ENCODE measurements around the gene SLC9B1. TPM values are rescaled to one million over a fixed set of nuclear protein-coding genes. Genes with fewer than 3 reads are reported as not detected.

Gene SLC9B1
- total RNA-seq, 3 donors from 2014 or later: 0.44 to 1.6 (median 1.3) TPM

GRCh38 chr4:102862747-102863146, 156.8 kb downstream of the SLC9B1 start:
- no peaks in the 10 kb centered on the region for H3K27me3 ChIP-seq
- H3K36me3 ChIP-seq: no peaks in the 10 kb centered on the region
- peaks cover 9 to 10% of the 10 kb centered on the region in 2 donors for H3K9me3 ChIP-seq
- no peak overlapping the region for H3K4me3 ChIP-seq
- intact Hi-C loops (cut with DNase I; ENCODE audit: low total_unique reads): no loop called here
- no peaks in the 10 kb centered on the region for H3K4me1 ChIP-seq
- H3K27ac ChIP-seq: no peak overlapping the region
- DNase-seq (ENCODE audit: low spot score in 2 of 2): no peak
- TF ChIP-seq POLR2A (IDR thresholded peaks at IDR 0.05) (no peak), CTCF (IDR thresholded peaks at IDR 0.05) (no peak), POLR2AphosphoS5 (IDR thresholded peaks at IDR 0.05) (no peak)

- TF ChIP-seq POLR2AphosphoS5 (IDR thresholded peaks at IDR 0.05) (no peak), POLR2A (IDR thresholded peaks at IDR 0.05) (no peak), CTCF (IDR thresholded peaks at IDR 0.05) (no peak)
- no peaks in the 10 kb centered on the region for H3K4me1 ChIP-seq
- no peaks in the 10 kb centered on the region for H3K27me3 ChIP-seq
- intact Hi-C loops (cut with DNase I; ENCODE audit: low total_unique reads): no loop called here
- H3K4me3 ChIP-seq: no peak overlapping the region
- DNase-seq (ENCODE audit: low spot score in 2 of 2): no peak
- H3K27ac ChIP-seq: no peak overlapping the region
- peaks cover 9 to 10% of the 10 kb centered on the region in 2 donors for H3K9me3 ChIP-seq
- H3K36me3 ChIP-seq: no peaks in the 10 kb centered on the region
These were observed 157.5 kb downstream of the SLC9B1 start for GRCh38 chr4:102862016-102862415.

DNA sequence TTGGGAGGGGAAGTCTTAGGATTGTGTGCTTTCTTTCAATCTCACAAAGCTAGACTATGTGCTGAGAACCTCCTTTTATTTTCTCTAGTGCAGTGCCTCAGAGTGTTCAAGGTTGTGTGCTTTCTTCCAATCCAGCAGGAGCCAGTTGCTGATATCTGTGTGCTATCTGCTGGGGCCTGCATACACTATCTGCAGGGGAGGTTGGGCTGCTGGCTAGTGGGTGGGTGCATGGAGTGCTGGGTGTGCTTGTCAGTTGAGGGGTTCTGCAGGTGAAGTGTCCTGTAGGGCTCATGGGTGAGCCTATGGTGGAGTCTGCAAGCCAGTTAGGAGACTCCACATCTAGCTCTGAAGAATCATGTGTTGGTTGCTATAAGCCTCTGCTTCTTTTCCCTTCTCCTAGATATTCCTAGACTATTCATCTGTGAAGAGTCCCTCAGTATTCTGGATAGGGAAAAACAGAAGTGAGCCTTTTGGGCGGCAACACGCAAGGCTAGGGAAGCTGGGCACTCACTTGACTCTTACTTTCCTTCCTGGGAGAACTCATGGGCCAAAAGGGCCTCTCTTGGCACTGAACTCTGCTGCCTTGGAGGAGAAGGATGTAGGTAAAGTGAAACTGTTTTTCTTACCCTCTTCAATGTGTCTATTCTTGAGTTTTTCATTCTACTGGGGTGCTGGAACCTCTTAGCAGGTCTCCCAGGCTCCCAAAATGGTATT, 158.7 kb downstream of the SLC9B1 start:
- DNase-seq (ENCODE audit: low spot score in 2 of 2): no peak
- H3K36me3 ChIP-seq: no peaks in the 10 kb centered on the region
- H3K4me3 ChIP-seq: no peak overlapping the region
- H3K4me1 ChIP-seq: no peaks in the 10 kb centered on the region
- peaks cover 9 to 10% of the 10 kb centered on the region in 2 donors for H3K9me3 ChIP-seq
- H3K27me3 ChIP-seq: no peaks in the 10 kb centered on the region
- H3K27ac ChIP-seq: no peak overlapping the region
- intact Hi-C loops (cut with DNase I; ENCODE audit: low total_unique reads): no loop called here
- no peak for TF ChIP-seq POLR2A (IDR thresholded peaks at IDR 0.05)
- no peak for TF ChIP-seq POLR2AphosphoS5 (IDR thresholded peaks at IDR 0.05)
- no peak for TF ChIP-seq CTCF (IDR thresholded peaks at IDR 0.05)

- Histone ChIP-seq H3K9me3 (peaks cover 9 to 10% of the 10 kb centered on the region in 2 donors), H3K4me1 (no peaks in the 10 kb centered on the region), H3K27me3 (no peaks in the 10 kb centered on the region), H3K27ac (no peak overlapping the region), H3K36me3 (no peaks in the 10 kb centered on the region), H3K4me3 (no peak overlapping the region)
- intact Hi-C loops (cut with DNase I; ENCODE audit: low total_unique reads): no loop called here
- TF ChIP-seq POLR2AphosphoS5 (IDR thresholded peaks at IDR 0.05) (no peak), POLR2A (IDR thresholded peaks at IDR 0.05) (no peak), CTCF (IDR thresholded peaks at IDR 0.05) (no peak)
- no peak for DNase-seq (ENCODE audit: low spot score in 2 of 2)
These were observed 160.6 kb downstream of the SLC9B1 start for GRCh38 chr4:102858828-102859464.

Other genes with a start within 250 kb of the SLC9B1 start
- 100 to 1,000 TPM; 374 to 405 (median 392) TPM for gene UBE2D3, start 192.2 kb downstream of the SLC9B1 start, total RNA-seq
- gene CISD2, start 150.7 kb downstream of the SLC9B1 start, total RNA-seq: 10 to 100 TPM in 2 of 3 donors, 1 to 10 TPM in 1; 9.0 to 23.9 (median 17.4) TPM
- 10 to 100 TPM; 14.9 to 17.0 (median 15.1) TPM for gene SLC9B2, start 57.1 kb upstream of the SLC9B1 start, total RNA-seq
- gene BDH2, start 80.1 kb upstream of the SLC9B1 start, total RNA-seq: 10 to 100 TPM; 65.2 to 97.3 (median 78.1) TPM
- gene CENPE, start 178.6 kb upstream of the SLC9B1 start, total RNA-seq: 1 to 10 TPM in 2 of 3 donors, under 1 TPM in 1; 0.33 to 2.6 (median 1.3) TPM